Ishikawa (cell line): Measurements from ENCODE around the gene TRIP12.

ENCODE experiments used
- CREB1 ChIP-seq: IDR thresholded peaks from 2 replicates; pipeline ENCODE4 v1.6.1; 2012; ENCODE audit warnings: low read depth
- EP300 ChIP-seq: IDR thresholded peaks from 2 replicates; pipeline ENCODE4 v1.6.1; 2012; ENCODE audit warnings: borderline replicate concordance
- MAX ChIP-seq: IDR thresholded peaks from 2 replicates; pipeline ENCODE4 v1.6.1; 2012
- RAD21 ChIP-seq: IDR thresholded peaks from 2 replicates; pipeline ENCODE4 v1.6.1; 2012; ENCODE audit warnings: low read depth
- REST ChIP-seq: IDR thresholded peaks from 2 replicates; pipeline ENCODE4 v1.6.1; 2012; ENCODE audit warnings: low read depth, mild to moderate bottlenecking
- TAF1 ChIP-seq: IDR thresholded peaks from 2 replicates; pipeline ENCODE4 v1.6.1; 2012; ENCODE audit warnings: low read depth, mild to moderate bottlenecking
- TCF12 ChIP-seq: IDR thresholded peaks from 2 replicates; pipeline ENCODE4 v1.6.1; 2012; ENCODE audit warnings: low read depth
- USF1 ChIP-seq: IDR thresholded peaks from 2 replicates; pipeline ENCODE4 v1.6.1; 2012

- no peak for TF ChIP-seq CREB1
- TF ChIP-seq MAX = no peak
- TF ChIP-seq TAF1 = no peak
- no peak for TF ChIP-seq REST
- no peak for TF ChIP-seq EP300
- no peak for TF ChIP-seq RAD21
- TF ChIP-seq TCF12 = no peak
- no peak for TF ChIP-seq USF1
Observed at GRCh38 chr2:229956491-229956890, 34.7 kb upstream of the TRIP12 start.
